Measurements from ENCODE around the gene TEX13D. TPM values are rescaled to one million over a fixed set of nuclear protein-coding genes. Genes with fewer than 3 reads are reported as not detected.
"Not testable (repeated sequence)": the region's sequence is repeated elsewhere in the genome, so short reads cannot be mapped to it uniquely, and the experiment has no call there.

The TEX13D gene
- not detected for polyA plus RNA-seq (ENCODE audit: insufficient read length in 4 of 4)

DNA sequence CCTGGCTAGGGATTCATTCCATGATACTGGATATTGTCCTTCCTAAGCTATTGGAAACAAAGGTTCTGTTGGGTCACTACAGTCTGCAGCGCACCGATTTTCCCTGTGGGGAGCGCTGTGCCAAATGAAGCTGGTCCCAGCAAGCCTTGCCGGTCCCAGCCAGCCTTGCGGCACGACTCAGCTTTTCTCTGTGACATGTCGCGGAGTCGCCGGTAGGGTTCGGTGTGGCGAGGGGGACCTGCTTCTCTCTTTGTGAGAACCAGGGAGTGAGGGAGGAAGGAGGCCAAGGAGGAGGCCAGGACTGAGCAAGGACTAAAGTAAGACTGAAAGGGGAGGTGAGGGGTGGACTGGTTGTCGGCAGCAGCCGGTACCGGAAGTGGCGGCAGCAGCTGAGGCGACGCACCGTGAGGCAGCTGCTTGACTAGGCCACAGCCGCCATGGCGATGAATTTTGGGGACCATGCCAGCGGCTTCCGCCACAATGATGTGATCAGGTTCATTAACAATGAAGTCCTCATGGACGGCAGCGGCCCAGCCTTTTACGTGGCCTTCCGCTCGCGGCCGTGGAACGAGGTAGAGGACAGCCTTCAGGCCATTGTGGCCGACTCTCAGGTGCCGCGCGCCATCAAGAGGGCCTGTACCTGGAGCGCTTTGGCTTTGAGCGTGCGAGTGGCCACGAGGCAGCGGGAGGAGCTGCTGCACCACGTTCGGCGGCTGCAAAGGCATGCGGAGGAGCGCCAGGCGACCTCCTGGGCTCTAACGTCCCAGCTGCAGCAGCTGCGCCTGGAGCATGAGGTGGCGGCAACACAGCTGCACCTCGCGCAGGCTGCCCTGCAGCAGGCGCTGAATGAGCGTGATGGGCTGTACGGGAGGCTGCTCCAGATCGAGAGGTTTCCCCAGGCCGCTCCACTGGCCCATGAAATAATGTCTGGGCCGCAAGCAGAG, at the start of gene TEX13D:
TSS of gene TEX13D (plus strand) at position 180 of the 944 bp plus-strand sequence. CDS start at position 438, 258 bp downstream.
- no peak for DNase-seq (ENCODE audit: low read depth in 4 of 4, low spot score in 3 of 4)

- no peak for DNase-seq (ENCODE audit: low read depth in 4 of 4, low spot score in 3 of 4)
These were observed 43.0 kb upstream of the TEX13D start for GRCh38 chrX:124289443-124289842.

- no peak for DNase-seq (ENCODE audit: low read depth in 4 of 4, low spot score in 3 of 4)
These were observed 38.6 kb upstream of the TEX13D start for GRCh38 chrX:124293810-124294209.

DNA sequence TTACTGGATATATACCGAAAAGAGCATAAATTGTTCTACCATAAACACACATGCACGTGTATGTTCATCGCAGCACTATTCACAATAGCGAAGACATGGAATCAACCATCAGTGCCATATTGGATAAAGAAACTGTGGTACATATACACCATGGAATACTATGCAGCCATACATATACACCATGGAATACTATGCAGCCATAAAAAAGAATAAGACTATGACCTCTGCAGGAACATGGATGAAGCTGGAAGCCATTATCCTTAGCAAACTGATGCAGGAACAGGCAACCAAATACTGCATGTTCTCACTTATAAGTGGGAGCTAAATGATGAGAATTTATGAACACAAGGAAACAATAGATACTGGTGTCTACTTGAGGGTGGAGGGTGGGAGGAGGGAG, 33.1 kb upstream of the TEX13D start:
- DNase-seq (ENCODE audit: low read depth in 4 of 4, low spot score in 3 of 4): not testable (repeated sequence)

DNA sequence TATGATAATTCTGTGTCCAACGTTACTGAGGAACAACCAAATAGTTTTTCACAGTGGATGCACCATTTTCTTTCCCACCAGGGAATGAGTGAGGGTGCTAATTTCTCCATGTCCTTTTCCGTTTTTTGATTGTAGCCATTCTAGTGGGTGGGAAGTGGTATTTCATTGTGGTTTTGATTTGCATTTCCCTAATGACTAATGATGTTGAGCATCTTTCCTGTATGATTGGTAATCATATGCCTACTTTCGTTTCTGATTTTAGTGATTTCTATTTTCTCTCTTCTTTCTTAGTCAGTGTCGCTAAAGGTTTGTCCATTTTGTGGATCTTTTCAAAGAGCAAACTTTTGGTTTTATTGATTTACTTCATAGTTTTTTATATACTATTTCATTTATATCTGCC, 32.1 kb upstream of the TEX13D start:
- no peak for DNase-seq (ENCODE audit: low read depth in 4 of 4, low spot score in 3 of 4)

GRCh38 chrX:124307253-124307907, 25.1 kb upstream of the TEX13D start:
- DNase-seq (ENCODE audit: low read depth in 4 of 4, low spot score in 3 of 4): no peak

DNA sequence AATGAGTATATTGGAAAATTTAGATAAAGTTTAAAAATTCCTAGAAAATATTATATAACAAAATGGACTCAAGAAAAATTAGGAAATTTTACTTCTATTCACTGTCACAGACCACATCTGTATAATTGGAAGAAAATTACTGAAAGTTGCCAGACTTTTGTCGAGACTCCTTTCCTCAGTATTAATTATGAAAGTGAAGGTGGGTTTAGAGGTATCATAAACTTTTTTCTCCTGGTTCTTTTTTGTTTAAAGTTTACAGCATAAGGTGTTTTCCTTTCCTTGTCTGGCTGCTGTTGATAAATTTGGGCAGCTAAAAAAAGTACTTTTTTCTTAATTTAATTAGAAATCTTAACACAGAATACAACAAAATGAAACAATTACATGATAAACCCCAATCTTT, 6.7 kb upstream of the TEX13D start:
- DNase-seq (ENCODE audit: low read depth in 4 of 4, low spot score in 3 of 4): no peak

DNA sequence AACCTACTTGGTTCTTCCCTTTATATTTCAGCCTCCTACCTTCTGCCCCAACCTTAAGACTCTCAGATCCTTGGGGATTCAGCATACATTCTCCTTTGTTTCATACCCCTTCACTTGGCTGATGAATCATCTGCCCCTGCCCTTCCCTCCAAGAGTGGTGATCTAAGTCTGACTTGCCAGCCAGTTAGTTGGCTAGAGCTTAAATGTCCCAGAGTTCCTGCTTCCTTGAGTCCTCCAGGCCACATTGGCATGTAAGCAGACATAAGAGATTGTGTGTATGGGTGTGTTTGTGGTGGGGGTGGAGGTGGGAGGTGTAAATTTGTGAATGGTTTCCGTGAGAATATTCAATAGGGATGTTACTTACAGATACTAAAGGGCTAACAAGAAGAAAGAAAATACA, 3.7 kb upstream of the TEX13D start:
- no peak for DNase-seq (ENCODE audit: low read depth in 4 of 4, low spot score in 3 of 4)

- DNase-seq (ENCODE audit: low read depth in 4 of 4, low spot score in 3 of 4): no peak
These were observed 1.4 kb downstream of the TEX13D start for GRCh38 chrX:124333862-124334261.

DNA sequence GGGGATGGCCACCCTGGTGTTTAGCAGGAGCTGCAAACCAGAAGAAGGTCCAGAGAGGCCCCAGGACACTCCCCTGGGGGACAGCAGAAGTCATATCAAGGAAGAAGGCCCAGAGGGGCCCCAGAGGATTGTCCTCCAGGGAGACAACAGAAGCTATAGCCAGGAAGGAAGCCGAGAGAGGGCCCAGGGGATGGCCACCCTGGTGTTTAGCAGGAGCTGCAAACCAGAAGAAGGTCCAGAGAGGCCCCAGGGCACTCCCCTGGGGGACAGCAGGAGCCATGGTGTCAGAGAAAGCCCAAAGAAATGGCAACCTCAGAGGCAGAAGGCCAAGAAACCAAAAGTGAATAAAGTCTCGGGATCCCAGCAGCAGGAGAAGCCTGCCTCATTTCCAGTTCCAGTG, 2.1 kb downstream of the TEX13D start:
- not testable (repeated sequence) for DNase-seq (ENCODE audit: low read depth in 4 of 4, low spot score in 3 of 4)

DNA sequence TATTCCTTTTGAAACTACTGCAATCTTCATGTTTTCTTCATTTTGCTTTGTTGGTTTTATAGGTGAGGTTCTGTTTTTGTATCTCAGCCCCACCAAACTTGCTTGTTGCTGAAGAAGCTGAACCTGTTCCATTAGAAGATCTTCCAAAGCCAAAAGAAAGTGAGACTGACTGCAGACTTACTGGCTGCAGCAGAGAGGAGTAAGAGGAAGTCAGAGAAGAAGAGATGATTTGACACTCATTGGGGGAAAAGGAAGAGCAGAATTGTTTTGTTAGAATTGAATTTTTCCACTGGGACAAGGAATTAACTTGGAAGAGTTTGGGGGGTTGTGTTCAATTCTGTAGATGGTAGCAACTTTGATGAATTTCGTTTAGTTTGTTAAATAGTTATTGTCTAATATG, 3.1 kb downstream of the TEX13D start:
- no peak for DNase-seq (ENCODE audit: low read depth in 4 of 4, low spot score in 3 of 4)

GRCh38 chrX:124337916-124338315, 5.5 kb downstream of the TEX13D start:
- DNase-seq (ENCODE audit: low read depth in 4 of 4, low spot score in 3 of 4): no peak

DNA sequence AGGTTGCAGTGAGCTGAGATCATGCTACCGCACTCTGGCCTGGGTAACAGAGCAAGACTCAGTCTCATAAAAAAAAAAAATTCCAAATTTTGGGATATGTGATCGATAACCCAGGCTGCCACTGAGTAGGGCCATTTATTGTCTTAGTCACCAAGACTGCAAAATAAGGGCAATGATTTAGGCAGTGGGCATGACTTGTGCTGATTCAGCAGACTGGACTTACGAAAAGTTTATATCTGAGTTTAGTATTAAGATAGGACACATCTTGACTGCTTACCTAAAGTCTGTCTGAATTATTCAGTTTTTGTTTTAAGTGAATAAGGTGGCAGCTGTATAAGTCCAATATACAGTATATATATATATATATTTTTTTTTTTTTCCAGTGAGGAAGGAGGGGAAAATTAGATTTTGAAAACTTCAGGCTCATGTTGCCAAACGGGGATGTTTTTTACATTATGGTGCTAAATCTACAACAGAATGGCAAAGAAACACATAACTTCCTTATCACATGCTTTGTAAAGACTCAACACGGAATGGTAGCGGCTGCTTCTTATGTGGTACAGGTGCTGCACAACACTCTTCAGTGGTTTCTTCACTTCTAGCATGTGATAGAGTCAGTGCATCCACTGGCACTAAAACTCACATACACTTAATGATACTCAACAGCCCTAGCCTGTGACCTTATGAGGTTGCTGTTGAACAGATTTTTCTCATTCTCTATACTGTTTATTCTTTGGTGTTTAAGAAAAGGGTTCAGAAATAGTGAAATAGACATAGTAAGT, 6.5 kb downstream of the TEX13D start:
- DNase-seq (ENCODE audit: low read depth in 4 of 4, low spot score in 3 of 4): no peak

DNA sequence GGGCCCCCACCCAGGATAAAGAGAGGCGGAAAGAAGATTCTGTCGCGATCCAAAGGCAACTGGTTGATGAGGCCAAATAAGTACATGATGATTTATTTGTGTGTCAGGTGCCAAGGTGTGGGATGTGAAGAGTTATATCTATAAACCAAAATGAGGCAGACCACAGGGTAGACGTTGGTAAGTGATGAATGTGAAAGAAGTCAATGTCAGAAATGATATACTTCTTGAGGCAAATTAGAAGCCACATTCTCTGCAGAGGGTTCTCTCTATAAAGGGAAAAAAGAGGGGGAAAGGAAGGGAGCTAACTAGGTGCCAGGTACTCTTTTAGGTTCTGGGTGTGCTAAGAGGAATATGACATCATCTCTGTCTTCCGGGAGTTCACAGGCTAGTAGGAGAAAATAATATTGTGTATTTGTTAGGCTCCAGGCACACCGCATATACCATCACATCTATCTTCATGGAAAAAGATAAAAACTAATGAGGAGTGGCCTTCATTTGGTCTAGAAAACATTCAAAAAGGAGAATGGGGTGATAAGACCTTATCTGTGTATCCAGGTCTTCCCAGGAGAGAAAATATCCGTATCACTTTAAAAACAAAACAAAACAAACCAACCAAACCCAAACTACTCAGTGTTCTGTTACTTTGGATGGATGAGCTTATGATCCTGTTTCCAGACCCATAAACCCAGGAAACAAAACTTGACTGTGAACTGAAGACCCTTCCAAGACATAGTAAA, 9.1 kb downstream of the TEX13D start:
- DNase-seq (ENCODE audit: low read depth in 4 of 4, low spot score in 3 of 4): no peak

DNA sequence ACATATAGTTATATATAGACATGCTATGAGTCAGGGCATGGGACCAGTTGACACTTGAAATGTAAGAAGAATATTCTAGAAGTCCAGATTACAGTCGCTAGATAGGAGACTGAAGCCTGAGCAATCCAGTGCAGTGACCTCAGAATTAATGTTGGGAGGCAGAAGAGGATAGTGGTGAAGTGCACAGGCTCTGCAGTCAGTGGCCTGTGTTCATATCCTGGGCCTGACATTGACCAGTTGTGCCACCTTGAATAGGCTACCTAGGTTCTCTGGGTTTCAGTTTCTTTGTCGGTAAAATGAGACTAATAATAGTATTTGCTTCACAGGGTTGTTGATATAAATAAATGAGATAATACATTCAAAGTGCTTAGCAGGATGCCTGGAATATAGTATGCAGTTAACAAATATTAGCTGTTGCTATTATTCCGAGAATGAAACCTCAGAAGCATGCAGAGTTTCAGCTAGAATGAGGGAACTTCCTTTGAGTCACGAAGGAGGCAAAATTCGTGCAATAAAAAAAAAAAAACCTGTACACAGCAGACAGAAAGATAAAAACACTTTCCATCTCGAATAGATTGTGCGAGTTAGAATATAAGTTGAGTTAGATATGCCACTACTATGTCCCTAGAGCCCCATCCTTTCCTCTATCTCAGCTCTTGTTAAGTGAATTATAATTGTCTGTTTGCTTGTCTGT, 9.9 kb downstream of the TEX13D start:
- DNase-seq (ENCODE audit: low read depth in 4 of 4, low spot score in 3 of 4): no peak

- no peak for DNase-seq (ENCODE audit: low read depth in 4 of 4, low spot score in 3 of 4)
These were observed 10.6 kb downstream of the TEX13D start for GRCh38 chrX:124343016-124343415.

- DNase-seq (ENCODE audit: low read depth in 4 of 4, low spot score in 3 of 4): no peak
These were observed 11.8 kb downstream of the TEX13D start for GRCh38 chrX:124344246-124344645.

GRCh38 chrX:124346117-124346876, 13.8 kb downstream of the TEX13D start, which contains the start of gene SH2D1A:
TSS of gene SH2D1A (plus strand) at chrX:124346563. CDS start at chrX:124346643, 80 bp downstream.
- no peak for DNase-seq (ENCODE audit: low read depth in 4 of 4, low spot score in 3 of 4)

DNA sequence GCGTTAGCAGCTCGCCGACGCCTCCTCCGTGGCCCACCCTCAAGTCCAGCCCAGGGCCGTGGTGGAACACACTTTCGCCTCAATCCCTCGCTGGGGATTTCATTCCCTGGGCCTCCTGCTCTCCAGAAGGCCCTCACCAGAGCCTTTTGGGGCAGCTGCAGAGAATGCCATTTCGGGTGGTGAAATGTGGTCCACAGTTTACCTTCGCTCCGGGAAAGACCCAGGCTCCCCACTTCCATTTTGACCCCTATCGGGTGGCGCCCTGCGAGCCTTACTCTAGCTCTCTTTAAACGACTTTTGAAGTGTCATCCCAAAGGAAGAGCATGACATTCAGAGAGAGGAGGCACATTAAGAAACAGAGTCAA, 14.4 kb downstream of the TEX13D start:
- no peak for DNase-seq (ENCODE audit: low read depth in 4 of 4, low spot score in 3 of 4)
